Lower lobe of right lung (tissue), 2 donors: ENCODE results near the gene CCDC50. TPM values are rescaled to one million over a fixed set of nuclear protein-coding genes. Genes with fewer than 3 reads are reported as not detected.

Experiments used
- ATAC-seq, 2 donors: fragments of 200-7000 bp; cut with Tn5 transposase; one replicate each; pipeline ENCODE4 v1.9.1; 2020 to 2022; ENCODE audit warnings: mild to moderate bottlenecking in 2 of 2, moderate library complexity in 2 of 2
- DNase-seq: peaks from one replicate; pipeline ENCODE4 v3.0.0-alpha.2; 2020
- H3K27ac ChIP-seq: fragments of 200-600 bp; one replicate; pipeline ENCODE4 v1.8.0; 2022
- H3K27me3 ChIP-seq: fragments of 200-600 bp; one replicate; pipeline ENCODE4 v1.8.0; 2022; ENCODE audit warnings: low read depth
- H3K36me3 ChIP-seq: fragments of 200-600 bp; one replicate; pipeline ENCODE4 v1.8.0; 2022; ENCODE audit warnings: mild to moderate bottlenecking
- H3K4me1 ChIP-seq: fragments of 200-600 bp; one replicate; pipeline ENCODE4 v1.8.0; 2022
- H3K4me3 ChIP-seq: fragments of 200-600 bp; one replicate; pipeline ENCODE4 v1.8.0; 2022; ENCODE audit warnings: mild to moderate bottlenecking
- H3K9me3 ChIP-seq: fragments of 200-600 bp; one replicate; pipeline ENCODE4 v1.8.0; 2022
- CTCF ChIP-seq: fragments of 200-600 bp; IDR thresholded peaks from one replicate; pipeline ENCODE4 v1.8.0; 2022; ENCODE audit warnings: antibody characterized with exemption, mild to moderate bottlenecking
- intact Hi-C: fragments of 100-400 bp; cut with DNase I; formaldehyde crosslinking; loops from one replicate; pipeline ENCODE4 v1.11.0; 2022
- total RNA-seq: library from RNA; stranded (reverse); fragmentation: NEBNext Ultra II Directional; extraction: Animal tissue kit (Norgen Biotek cat#: 25700); gene quantifications from one replicate; pipeline ENCODE4 v1.2.1, GENCODE V29; 2021
- donor health status: DM: no; HTN: yes; CAD: no; lungs with severe emphysema.

The CCDC50 gene
- total RNA-seq, 1 donor from 2014 or later = 66.5 TPM

GRCh38 chr3:191350396-191351090 lies 21.3 kb downstream of the CCDC50 start:
- peaks cover 6% of the 10 kb centered on the region for H3K4me1 ChIP-seq
- H3K36me3 ChIP-seq = no peaks in the 10 kb centered on the region
- no peaks in the 10 kb centered on the region for H3K9me3 ChIP-seq
- H3K4me3 ChIP-seq = no peak overlapping the region
- intact Hi-C loops = no loop called here
- DNase-seq = no peak
- no peaks in the 10 kb centered on the region for H3K27me3 ChIP-seq
- no peak for ATAC-seq
- no peak overlapping the region for H3K27ac ChIP-seq
- TF ChIP-seq CTCF = no peak

- H3K36me3 ChIP-seq = no peaks in the 10 kb centered on the region
- peaks cover 20% of the 10 kb centered on the region for H3K4me1 ChIP-seq
- H3K4me3 ChIP-seq = no peak overlapping the region
- H3K27me3 ChIP-seq = no peaks in the 10 kb centered on the region
- ATAC-seq (no peak), DNase-seq (no peak)
- H3K9me3 ChIP-seq = no peaks in the 10 kb centered on the region
- TF ChIP-seq CTCF = no peak
- H3K27ac ChIP-seq = no peak overlapping the region
- intact Hi-C loops = no loop called here
Measured at GRCh38 chr3:191352014-191352413, 22.8 kb downstream of the CCDC50 start.

- peaks cover 7% of the 10 kb centered on the region for H3K36me3 ChIP-seq
- ATAC-seq = no peak
- H3K27me3 ChIP-seq = no peaks in the 10 kb centered on the region
- peaks cover 23% of the 10 kb centered on the region for H3K4me1 ChIP-seq
- intact Hi-C loops = no loop called here
- no peak for TF ChIP-seq CTCF
- H3K27ac ChIP-seq = no peak overlapping the region
- no peak overlapping the region for H3K4me3 ChIP-seq
- H3K9me3 ChIP-seq = no peaks in the 10 kb centered on the region
- no peak for DNase-seq
Measured at GRCh38 chr3:191353022-191353777, 24.0 kb downstream of the CCDC50 start.

- Histone ChIP-seq H3K4me3 (no peak overlapping the region), H3K9me3 (no peaks in the 10 kb centered on the region), H3K27ac (no peak overlapping the region), H3K4me1 (peaks cover 23% of the 10 kb centered on the region), H3K27me3 (no peaks in the 10 kb centered on the region), H3K36me3 (peaks cover 29% of the 10 kb centered on the region)
- no peak for TF ChIP-seq CTCF
- DNase-seq = no peak
- no peak for ATAC-seq
- intact Hi-C loops = no loop called here
Measured at GRCh38 chr3:191355406-191355805, 26.2 kb downstream of the CCDC50 start.

GRCh38 chr3:191356631-191357439 lies 27.6 kb downstream of the CCDC50 start:
- no peak overlapping the region for H3K4me3 ChIP-seq
- H3K9me3 ChIP-seq = no peaks in the 10 kb centered on the region
- no peaks in the 10 kb centered on the region for H3K27me3 ChIP-seq
- TF ChIP-seq CTCF = no peak
- H3K4me1 ChIP-seq = peaks cover 23% of the 10 kb centered on the region
- H3K27ac ChIP-seq = no peak overlapping the region
- peaks cover 43% of the 10 kb centered on the region for H3K36me3 ChIP-seq
- intact Hi-C loops = no loop called here
- DNase-seq (no peak), ATAC-seq (peak; percentile 52 to 81)
